ENCODE data around the gene TMTC1. TPM values are rescaled to one million over a fixed set of nuclear protein-coding genes. Genes with fewer than 3 reads are reported as not detected.

The TMTC1 gene
- total RNA-seq, 1 experiment from 2014 or later: 4.8 TPM

DNA sequence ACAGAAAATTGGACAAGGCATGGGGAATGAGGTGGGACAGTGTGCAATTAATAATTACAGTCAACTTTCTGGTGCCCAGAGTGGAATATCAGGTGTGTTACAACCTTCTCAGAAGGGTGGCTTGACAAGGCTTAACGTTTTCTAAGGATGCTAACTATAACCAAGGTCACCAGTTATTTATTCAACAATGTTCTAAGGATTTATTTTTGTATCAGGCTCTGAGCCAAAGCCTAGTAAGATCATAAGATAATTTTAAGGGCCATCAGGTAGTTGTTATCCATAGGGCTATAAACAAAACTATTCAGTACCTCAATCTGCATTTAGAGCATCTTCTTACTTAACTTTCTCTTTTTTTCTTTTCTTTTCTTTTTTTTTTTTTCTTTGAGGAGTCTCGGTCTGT, 134.0 kb downstream of the TMTC1 start:
- DNase-seq: no peak
- BruUV-seq (replicated peaks): no TSS peak

GRCh38 chr12:29644536-29645162, 139.1 kb downstream of the TMTC1 start:
- DNase-seq: no peak
- no TSS peak for BruUV-seq (replicated peaks)
- H3K27me3 ChIP-seq (ENCODE audit: insufficient read depth, low read depth): no peaks in the 10 kb centered on the region
- no peaks in the 10 kb centered on the region for H3K36me3 ChIP-seq (ENCODE audit: low read depth)
- intact Hi-C loops (cut with micrococcal nuclease; ENCODE audit: unreplicated experiment): no loop called here
- H3K9me2 ChIP-seq (ENCODE audit: insufficient read depth): no peaks in the 10 kb centered on the region
- H2AFZ ChIP-seq: no peak overlapping the region
- H3K9me3 ChIP-seq (ENCODE audit: insufficient read depth, low read depth): no peaks in the 10 kb centered on the region; the same call in 1 of the 2 replicates
- TF ChIP-seq EZH2 (IDR thresholded peaks at IDR 0.05; ENCODE audit: low read depth): no peak
- no peak for TF ChIP-seq CTCF (conservative IDR thresholded peaks at IDR 0.05)
- H3K27ac ChIP-seq: no peak overlapping the region
- CTCF ChIA-PET: interaction anchor here (0.5 kb wide), 1 partner anchor 1206 kb away, joined by 4 read pairs; no protein-coding TSS in a partner anchor
- peaks cover 11% of the 10 kb centered on the region; the same call in 1 of the 2 replicates for H3F3A ChIP-seq (ENCODE audit: insufficient read depth, low read depth)
- H3K4me2 ChIP-seq: no peak overlapping the region
- H4K20me1 ChIP-seq (ENCODE audit: insufficient read depth): no peaks in the 10 kb centered on the region
- H3K4me1 ChIP-seq (replicated peaks; ENCODE audit: insufficient read depth): peaks cover 17% of the 10 kb centered on the region
- H3K79me2 ChIP-seq (ENCODE audit: low read depth): no peaks in the 10 kb centered on the region
- no peak overlapping the region for H3K4me3 ChIP-seq
- POLR2A ChIA-PET (ENCODE audit: unreplicated experiment): no interaction called here

More for the DNA sequence above, 134.0 kb downstream of the TMTC1 start:
- Histone ChIP-seq H3K4me3 (no peak overlapping the region), H3F3A (ENCODE audit: insufficient read depth, low read depth) (no peaks in the 10 kb centered on the region), H3K36me3 (ENCODE audit: low read depth) (no peaks in the 10 kb centered on the region), H3K4me1 (replicated peaks; ENCODE audit: insufficient read depth) (no peaks in the 10 kb centered on the region), H3K27ac (no peak overlapping the region), H3K27me3 (ENCODE audit: insufficient read depth, low read depth) (no peaks in the 10 kb centered on the region), H2AFZ (no peak overlapping the region), H3K4me2 (no peak overlapping the region), H3K79me2 (ENCODE audit: low read depth) (no peaks in the 10 kb centered on the region), H3K9me3 (ENCODE audit: insufficient read depth, low read depth) (no peaks in the 10 kb centered on the region; the same call in 1 of the 2 replicates), H4K20me1 (ENCODE audit: insufficient read depth) (no peaks in the 10 kb centered on the region), H3K9me2 (ENCODE audit: insufficient read depth) (no peaks in the 10 kb centered on the region)
- POLR2A ChIA-PET (ENCODE audit: unreplicated experiment): no interaction called here
- CTCF ChIA-PET: no interaction called here
- TF ChIP-seq EZH2 (IDR thresholded peaks at IDR 0.05; ENCODE audit: low read depth): no peak
- no peak for TF ChIP-seq CTCF (conservative IDR thresholded peaks at IDR 0.05)
- intact Hi-C loops (cut with micrococcal nuclease; ENCODE audit: unreplicated experiment): no loop called here

DNA sequence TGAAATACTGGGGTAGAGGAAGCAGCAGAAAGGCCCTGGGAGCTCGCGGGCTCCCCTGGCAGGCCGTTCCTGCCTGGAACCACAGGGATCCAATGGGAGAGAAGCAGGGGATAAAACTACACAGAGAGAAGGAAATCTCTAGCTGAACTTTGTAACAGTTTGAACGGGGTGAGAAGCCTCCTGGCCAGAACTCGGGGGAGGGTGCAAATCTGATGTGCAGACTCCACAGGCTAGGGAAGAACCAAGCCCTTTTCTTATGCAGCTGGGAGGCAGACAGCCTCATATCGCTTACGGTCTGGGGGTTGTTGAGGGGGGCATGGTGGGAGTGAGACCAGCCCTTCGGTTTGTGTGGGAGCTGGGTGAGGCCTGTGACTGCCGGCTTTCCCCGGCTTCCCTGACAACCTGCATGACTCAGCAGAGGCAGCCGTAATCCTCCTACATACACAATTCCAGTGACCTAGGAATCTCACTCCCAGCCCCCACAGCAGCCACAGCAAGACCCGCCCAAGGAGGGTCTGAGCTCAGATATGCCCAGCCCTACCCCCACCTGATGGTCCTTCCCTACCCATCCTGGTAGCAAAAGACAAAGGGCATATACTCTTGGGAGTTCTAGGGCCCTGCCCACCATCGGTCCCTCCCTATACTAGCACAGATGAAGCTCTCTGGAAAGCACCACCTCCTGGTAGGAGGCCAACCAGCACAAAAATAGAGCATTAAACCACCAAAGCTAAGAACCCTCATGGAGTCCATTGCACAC, 143.0 kb downstream of the TMTC1 start:
- H3F3A ChIP-seq (ENCODE audit: insufficient read depth, low read depth): peaks cover 11% of the 10 kb centered on the region; the same call in 1 of the 2 replicates
- no peaks in the 10 kb centered on the region for H3K79me2 ChIP-seq (ENCODE audit: low read depth)
- H3K27me3 ChIP-seq (ENCODE audit: insufficient read depth, low read depth): no peaks in the 10 kb centered on the region
- DNase-seq: peak; percentile 71 to 73
- intact Hi-C loops (cut with micrococcal nuclease; ENCODE audit: unreplicated experiment): loop anchor here (2.0 kb wide), 1 partner anchor 260 kb away; the partner anchor contains the start of gene ERGIC2
- no peaks in the 10 kb centered on the region for H3K36me3 ChIP-seq (ENCODE audit: low read depth)
- H4K20me1 ChIP-seq (ENCODE audit: insufficient read depth): no peaks in the 10 kb centered on the region
- no peak for TF ChIP-seq EZH2 (IDR thresholded peaks at IDR 0.05; ENCODE audit: low read depth)
- TF ChIP-seq CTCF (conservative IDR thresholded peaks at IDR 0.05): no peak; the same call in 1 of the 2 replicates
- POLR2A ChIA-PET (ENCODE audit: unreplicated experiment): interaction anchor here (0.6 to 0.7 kb wide), 3 partner anchors 111 to 1585 kb away, joined by 3 to 5 read pairs (median 3); partner anchors contain the start of gene ERGIC2
- no peaks in the 10 kb centered on the region for H3K9me3 ChIP-seq (ENCODE audit: insufficient read depth, low read depth)
- peaks cover 19% of the 10 kb centered on the region for H3K4me1 ChIP-seq (replicated peaks; ENCODE audit: insufficient read depth)
- no peaks in the 10 kb centered on the region for H3K9me2 ChIP-seq (ENCODE audit: insufficient read depth)
- peak overlapping the region; percentile 77 for H3K4me2 ChIP-seq
- peak overlapping the region; percentile 87 for H3K27ac ChIP-seq
- H2AFZ ChIP-seq: peak overlapping the region; percentile 75
- BruUV-seq (replicated peaks): TSS peak; percentile 89
- H3K4me3 ChIP-seq: peak overlapping the region; percentile 48; the same call in 1 of the 2 replicates
- CTCF ChIA-PET: interaction anchor here (0.7 kb wide), 1 partner anchor 76 kb away, joined by 3 read pairs; no protein-coding TSS in a partner anchor
